ENCODE results near the gene SAFB2.

SAFB2 gene

GRCh38 chr19:5537870-5538269 lies 84.7 kb downstream of the SAFB2 start:
- DNase-seq: no peak
